DND-41 (cell line): ENCODE data around the gene STAG1.

ENCODE experiments used
- EZH2 ChIP-seq: IDR thresholded peaks from 3 replicates; pipeline ENCODE4 v1.6.1; 2012; ENCODE audit warnings: borderline replicate concordance, low read depth, mild to moderate bottlenecking, moderate library complexity, low read length, inconsistent platforms; ENCODE audit not compliant: severe bottlenecking
- TF ChIP-seq, protein P1 (sequence below): IDR thresholded peaks from 2 replicates; pipeline ENCODE4 v1.5.1; 2012; ENCODE audit warnings: borderline replicate concordance, low read length, moderate library complexity, mild to moderate bottlenecking; ENCODE audit not compliant: poor library complexity, severe bottlenecking; ENCODE audit errors: extremely low read depth

DNA sequence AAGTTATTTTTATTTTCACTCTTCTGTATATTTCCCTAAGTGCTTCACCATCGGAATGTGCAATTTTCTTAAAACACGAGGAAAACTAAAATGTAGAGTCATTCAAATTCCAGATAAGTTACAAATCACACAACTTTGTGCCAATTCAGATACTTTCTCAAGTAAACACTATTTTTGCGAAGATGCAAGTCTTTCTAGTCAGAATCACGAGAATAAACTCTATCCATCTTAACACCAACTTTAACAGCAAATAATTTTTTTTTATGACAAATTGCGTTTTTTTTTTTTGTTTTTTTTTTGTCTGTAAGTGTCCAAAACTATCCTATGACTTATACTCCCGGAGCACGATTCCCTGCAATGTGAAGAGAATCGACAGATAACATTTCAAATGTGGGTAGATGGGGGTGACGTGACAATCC lies 1.3 kb downstream of the STAG1 start:
- TF ChIP-seq, protein P1, sequence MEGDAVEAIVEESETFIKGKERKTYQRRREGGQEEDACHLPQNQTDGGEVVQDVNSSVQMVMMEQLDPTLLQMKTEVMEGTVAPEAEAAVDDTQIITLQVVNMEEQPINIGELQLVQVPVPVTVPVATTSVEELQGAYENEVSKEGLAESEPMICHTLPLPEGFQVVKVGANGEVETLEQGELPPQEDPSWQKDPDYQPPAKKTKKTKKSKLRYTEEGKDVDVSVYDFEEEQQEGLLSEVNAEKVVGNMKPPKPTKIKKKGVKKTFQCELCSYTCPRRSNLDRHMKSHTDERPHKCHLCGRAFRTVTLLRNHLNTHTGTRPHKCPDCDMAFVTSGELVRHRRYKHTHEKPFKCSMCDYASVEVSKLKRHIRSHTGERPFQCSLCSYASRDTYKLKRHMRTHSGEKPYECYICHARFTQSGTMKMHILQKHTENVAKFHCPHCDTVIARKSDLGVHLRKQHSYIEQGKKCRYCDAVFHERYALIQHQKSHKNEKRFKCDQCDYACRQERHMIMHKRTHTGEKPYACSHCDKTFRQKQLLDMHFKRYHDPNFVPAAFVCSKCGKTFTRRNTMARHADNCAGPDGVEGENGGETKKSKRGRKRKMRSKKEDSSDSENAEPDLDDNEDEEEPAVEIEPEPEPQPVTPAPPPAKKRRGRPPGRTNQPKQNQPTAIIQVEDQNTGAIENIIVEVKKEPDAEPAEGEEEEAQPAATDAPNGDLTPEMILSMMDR = no peak
- no peak for TF ChIP-seq EZH2
